IMR-90 (cell line): ENCODE measurements around the gene DNM1.

Experiments
- CHD1 ChIP-seq: IDR thresholded peaks from 2 replicates; pipeline ENCODE4 v1.6.1; 2012; ENCODE audit warnings: low read depth, low read length, improper control_type of control experiment
- CTCF ChIP-seq: conservative IDR thresholded peaks from 2 replicates; pipeline ENCODE4 v1.5.1; 2012; ENCODE audit warnings: mild to moderate bottlenecking, low read depth, low read length, improper control_type of control experiment
- FOS ChIP-seq: fragments of 150-350 bp; IDR thresholded peaks from 2 replicates; pipeline ENCODE4 v1.6.1; 2016; ENCODE audit warnings: low read depth, low read length
- POLR2A ChIP-seq: IDR thresholded peaks from 2 replicates; pipeline ENCODE4 v1.6.1; 2012; ENCODE audit warnings: mild to moderate bottlenecking, low read depth, low read length
- TF ChIP-seq, protein P1 (sequence below): fragments of 150-350 bp; IDR thresholded peaks from 2 replicates; pipeline ENCODE4 v1.6.1; 2017; ENCODE audit warnings: mild to moderate bottlenecking, antibody characterized with exemption, low read length, low read depth

DNA sequence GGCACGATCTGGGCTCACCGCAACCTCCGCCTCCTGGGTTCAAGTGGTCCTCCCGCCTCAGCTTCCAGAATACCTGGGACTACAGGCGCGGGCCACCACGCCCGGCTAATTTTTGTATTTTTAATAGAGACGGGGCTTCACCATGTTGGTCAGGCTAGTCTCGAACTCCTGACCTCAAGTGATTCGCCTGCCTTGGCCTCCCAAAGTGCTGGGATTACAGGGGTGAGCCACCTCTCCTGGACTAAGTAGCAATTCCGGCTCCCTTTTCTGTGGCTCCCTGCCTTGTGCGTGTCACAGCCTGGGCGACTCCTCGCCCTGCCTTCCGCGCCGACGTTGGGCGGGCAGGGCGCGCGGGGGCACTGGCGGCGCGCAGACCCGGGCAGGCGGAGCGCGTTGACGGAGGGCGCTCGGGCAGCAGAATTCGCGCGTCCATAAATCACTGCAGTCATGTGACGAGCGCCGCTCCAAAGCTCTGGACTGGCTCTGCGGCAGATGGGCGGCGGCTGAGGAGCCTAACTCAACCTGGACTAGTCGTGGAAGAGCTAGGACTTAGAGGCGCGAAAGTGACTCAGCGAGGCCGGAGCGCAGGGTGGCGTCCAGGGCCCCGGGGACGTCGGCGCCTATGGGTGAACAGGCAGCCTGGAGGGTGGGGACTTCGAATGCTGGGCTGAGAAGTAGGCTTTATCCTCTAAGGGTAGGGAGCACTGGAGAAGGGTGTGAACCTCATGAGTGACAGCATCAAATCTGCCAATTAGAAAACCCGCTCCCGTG is 10.4 kb upstream of the DNM1 start:
- TF ChIP-seq FOS (no peak), CTCF (no peak), POLR2A (no peak), CHD1 (no peak)
- TF ChIP-seq, protein P1, sequence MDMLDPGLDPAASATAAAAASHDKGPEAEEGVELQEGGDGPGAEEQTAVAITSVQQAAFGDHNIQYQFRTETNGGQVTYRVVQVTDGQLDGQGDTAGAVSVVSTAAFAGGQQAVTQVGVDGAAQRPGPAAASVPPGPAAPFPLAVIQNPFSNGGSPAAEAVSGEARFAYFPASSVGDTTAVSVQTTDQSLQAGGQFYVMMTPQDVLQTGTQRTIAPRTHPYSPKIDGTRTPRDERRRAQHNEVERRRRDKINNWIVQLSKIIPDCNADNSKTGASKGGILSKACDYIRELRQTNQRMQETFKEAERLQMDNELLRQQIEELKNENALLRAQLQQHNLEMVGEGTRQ, result peak; percentile 74
